GM18858 (cell line): Measurements from ENCODE around the gene ADGRD1.

Source experiments
- ATAC-seq: cut with Tn5 transposase; IDR thresholded peaks from one replicate; pipeline ENCODE4 v1.9.1; 2021; ENCODE audit not compliant: unreplicated experiment

Gene ADGRD1

DNA sequence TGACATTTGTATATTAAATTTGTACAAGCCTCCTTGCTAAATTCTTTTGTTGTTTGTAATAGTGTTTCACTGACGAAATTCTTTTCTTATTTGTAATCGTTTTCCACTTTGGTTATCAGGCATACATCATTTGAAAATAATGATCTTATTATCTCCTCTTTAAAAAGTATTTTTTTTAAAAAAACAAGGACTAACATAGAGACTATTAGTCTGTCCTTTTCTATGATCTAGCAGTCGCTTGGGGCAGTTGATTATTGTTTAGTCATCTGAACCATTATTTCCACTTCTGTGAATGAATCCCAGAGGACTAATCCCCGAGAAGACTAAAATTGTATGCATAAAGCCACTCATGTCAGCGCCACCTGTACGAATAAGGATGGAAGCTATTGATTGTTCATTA lies 11.5 kb downstream of the ADGRD1 start:
- ATAC-seq: no peak

DNA sequence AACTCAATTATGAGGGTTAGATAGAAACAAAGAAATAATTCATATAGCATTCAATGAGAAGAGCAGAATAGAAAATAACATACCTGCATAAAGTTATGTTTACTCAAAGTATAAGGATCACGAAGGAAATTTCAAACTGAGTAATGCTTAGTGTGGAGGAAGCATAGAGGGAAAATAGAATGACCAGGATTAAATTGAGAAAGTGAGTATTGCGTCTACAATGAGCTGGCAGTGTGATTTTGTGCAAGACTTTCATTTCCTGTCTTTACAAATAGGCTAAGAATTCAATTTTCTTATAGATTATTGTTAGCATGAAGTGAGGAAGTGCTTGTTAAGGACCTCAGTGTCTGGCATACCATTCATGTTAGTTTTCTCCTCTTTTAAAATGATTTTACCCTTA lies 12.0 kb downstream of the ADGRD1 start:
- ATAC-seq: no peak

DNA sequence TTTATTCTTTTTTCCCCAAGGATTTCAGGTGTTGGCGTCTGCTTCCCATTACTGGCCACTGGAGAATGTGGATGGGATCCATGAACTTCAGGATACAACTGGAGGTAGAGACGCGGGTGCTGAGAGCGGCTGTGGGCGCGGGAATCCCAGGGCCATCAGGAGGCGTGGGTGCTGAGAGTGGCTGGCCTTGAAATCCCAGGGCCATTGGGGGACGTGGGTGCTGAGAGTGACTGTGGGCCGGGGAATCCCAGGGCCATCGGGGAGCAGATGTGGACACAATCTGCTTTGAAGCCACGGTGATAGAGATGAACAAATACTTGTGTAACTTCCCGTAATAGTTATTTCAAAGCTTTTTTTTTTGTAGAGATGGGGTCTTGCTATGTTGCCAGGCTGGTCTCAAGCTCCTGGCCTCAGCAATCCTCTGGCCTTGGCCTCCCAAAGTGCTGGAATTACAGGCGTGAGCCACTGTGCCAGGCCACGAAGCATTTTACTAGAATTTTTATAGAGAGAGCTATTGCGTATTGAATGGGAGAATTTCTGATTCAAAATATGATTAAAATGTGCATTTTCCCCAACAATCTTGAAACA lies 12.8 kb downstream of the ADGRD1 start:
- ATAC-seq: no peak

DNA sequence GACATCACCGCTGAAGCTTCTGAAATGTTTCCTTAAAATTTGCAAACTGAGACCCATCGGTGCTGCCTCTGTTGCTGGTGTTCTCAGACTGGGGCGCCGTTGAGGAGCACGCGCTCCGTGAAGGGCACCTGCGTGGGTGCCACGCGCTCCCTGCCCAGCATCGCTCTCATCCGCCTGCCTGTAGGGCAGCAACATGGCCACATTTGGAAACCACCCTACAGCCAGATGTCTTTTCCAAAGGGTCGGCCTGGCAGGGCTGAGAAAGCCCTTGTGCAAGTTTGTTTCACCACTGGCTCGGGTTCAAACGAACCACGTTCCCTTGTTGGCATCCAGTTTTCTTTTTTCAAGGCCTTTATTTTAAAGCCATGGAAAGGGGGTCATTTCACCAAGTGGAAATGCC lies 13.9 kb downstream of the ADGRD1 start:
- no peak for ATAC-seq

DNA sequence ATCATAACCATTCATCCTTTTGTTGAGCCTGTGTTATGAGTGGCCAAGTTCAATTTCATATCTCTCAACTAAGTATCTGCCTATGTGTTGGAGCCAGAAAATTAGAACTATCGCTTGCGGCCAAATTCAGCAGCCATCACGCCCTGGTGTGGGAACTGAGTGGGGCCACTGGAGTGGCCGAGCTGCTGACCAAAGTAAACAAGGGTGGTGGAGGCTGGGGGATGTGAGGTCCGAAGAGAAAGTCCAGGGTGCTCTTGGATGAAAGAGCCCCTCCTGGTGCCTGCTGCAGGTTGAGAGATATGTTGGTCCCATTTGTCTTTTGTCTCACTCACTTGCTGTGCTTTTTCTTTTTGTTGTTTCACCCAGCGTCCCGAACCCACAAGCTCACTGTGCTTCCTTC lies 14.9 kb downstream of the ADGRD1 start:
- no peak for ATAC-seq

DNA sequence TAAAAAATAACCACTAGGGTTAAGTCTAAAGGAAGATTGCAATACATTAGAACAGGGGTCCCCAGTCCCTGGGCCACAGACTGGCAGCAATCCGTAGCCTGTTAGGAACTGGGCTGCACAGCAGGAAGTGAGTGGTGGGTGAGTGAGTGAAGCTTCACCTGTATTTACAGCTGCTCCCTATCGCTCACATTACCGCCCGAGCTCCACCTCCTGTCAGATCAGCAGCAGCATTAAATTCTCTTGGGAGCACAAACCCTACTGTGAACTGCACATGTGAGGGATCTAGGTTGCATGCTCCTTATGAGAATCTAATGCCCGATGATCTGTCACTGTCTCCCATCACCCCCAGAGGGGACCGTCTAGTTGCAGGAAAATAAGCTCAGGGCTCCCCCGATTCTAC lies 15.5 kb downstream of the ADGRD1 start:
- no peak for ATAC-seq

DNA sequence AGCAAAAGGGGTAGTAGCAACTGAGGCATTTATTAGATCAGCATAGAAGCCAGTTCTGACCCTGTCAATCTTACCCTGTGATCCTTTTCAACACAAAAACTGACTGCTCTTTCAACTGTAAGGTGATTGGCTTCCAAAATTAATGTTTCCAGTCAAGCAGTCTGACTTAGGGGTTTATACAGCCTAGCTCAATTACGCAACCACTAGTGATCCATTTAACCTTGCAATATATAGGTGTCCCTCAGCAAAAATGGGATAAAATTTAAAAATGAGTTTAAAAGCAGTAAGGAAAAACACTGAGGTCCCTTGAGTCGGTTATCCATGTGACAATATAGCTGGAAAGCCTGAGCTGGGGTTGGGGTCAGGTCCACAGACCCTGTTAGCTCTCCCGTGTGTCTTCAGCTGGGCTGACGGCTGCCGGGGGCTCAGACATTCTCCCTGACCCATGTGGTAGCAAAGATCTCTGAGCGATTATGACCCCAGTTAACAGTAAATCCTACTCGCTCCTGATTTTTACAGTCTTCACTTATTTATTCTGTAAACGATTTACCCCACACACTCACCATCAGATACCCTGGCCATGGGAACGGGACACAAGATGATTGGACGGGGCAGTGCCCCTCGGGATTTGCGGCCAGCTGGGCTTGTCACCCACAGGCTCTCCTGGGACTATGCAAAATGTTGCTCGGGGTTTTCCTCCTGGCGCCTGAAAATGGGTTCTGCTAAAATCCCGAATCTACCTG lies 16.6 kb downstream of the ADGRD1 start:
- no peak for ATAC-seq

DNA sequence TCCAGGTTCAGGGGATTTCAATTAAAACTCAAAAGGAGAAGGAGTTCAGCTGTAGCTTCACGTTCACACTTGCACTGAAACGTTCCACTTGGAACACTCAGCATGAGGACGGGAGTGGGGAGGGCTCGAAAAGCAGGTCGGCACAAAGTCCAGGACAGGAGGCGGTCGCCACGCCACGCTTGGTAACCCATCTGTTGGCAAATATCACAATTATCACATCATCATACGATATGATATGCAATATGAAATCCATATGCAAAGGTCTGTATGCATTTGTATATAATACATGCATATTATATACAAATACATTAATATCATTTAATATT lies 17.2 kb downstream of the ADGRD1 start:
- ATAC-seq: no peak

DNA sequence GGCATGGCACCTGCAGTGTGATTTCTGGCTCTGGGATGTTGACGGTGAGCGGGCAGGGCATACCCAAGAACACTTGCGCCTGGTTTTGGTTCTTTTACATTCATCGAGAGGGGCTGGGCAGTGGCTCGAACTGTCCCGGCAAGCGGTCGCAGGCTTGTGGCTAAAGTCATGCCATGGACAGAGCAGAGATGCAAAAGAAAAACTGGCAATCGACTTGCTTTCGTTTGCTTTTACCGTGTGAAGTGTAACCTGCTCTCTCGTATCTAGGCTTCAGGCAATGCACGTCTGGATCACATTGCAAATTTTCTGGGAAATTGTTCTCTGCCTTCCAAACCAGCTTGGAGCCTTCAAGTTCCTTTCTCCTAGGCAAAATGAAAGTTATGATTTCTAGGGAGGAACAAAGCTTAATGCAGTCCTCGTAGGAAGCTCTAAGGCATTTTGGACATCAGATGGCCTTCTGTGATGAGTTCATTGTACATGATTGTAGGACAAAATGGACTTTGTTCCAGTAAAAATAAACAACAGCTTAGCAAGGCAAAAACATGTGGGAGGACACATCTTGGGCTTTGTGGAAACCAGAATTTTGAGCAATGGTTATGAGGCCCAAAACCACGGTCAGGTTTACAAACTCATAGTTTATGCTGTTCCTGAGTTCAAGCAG lies 18.3 kb downstream of the ADGRD1 start:
- no peak for ATAC-seq

DNA sequence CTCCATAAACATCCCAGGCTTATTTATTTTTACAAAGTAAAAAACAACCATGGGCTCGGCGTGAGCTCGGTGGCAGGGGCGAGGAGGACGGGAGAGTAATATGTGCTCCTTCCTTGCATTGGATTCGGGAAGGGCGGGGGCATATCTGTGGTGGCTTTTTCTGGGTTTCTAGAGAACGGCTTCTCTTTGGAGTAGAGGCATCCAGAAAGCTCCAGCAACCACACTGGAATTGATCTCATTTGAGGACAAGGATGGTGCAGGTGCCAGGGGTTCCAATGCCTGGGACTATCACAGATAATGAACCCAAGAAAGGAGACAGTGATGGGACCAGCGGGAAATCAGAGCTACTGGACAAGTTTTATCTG lies 18.9 kb downstream of the ADGRD1 start:
- no peak for ATAC-seq

DNA sequence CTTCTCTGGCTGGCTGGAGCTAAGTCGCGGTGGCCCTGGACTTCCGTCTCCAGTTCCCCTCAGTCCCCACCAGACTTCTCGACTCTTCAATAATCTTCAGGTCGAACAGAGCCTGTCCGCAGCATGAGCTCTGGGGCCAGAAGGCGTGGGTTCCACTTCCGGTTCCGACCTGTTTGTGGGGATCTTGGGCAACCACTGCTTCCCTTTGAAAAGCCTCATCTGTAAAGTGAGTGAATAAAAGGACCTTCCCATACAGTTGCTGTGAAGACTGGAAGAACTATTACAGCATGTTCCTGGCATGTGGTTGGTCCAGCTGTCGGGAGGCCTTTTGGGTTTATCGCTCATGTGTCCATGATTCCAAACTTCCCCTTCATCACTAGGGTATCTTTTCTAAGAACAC lies 19.4 kb downstream of the ADGRD1 start:
- ATAC-seq: no peak

DNA sequence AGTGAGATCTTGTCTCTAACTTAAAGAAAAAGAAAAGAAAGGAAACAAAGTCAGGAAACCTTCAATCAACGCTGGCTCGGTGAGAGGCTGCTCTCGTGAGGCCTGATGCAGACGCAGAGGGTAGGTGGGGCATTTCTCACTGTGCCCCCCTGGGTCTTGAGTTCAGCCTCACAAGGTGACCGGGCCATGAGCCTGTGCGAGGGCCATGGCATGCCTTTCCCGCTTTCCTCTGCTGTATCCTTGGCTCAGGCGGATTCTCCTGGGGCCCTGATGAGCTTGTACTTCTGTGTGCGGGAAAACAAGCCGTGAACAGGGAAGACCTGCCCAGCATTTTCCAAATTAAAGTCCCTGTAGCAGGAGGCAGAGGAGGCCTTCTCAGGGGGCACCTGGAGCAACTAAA lies 20.2 kb downstream of the ADGRD1 start:
- no peak for ATAC-seq

DNA sequence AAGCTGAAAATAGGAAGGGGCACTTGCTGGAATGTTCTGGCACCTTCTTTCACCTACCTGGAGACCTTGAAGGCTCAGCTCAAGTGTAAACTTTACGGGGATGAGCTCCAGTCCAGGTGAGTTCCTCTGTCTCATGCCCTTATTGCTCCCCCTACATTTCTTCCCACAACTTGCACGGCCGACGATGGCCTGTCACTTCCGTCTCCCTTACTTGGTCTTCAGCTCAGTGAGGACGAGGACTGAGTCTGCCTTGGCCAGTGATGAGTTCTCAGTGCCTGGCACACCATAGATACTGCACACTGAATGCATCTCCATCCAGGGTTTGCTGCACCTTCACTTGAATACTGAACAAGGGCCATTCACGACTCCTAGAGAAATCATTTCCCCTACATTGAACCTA lies 21.4 kb downstream of the ADGRD1 start:
- ATAC-seq: no peak

DNA sequence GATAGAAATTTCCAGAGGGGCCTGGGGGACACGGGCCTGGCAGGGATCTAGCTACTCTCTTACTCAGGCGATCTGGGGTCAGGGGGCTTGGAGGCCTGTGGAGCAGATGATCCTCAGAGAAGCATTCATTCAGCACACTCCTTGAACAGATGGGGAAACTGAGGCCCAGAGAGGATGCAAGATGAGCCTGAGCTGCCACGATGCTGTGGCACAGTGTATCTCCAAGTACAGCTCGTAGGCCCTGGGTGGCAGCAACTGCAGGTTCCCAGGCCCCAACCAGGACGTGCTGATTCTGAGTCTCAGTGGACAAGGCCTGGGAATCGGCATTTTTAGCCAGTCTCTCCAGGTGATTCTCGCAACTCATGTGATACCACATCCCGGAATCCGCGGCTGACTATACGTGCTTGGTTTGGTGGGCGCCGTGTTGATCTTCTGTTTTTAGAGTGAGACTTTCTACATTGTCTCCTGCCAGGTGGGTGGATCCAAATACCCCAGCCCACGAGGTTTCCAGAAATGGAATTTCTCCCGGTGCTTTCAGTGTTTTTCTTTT lies 22.5 kb downstream of the ADGRD1 start:
- no peak for ATAC-seq

DNA sequence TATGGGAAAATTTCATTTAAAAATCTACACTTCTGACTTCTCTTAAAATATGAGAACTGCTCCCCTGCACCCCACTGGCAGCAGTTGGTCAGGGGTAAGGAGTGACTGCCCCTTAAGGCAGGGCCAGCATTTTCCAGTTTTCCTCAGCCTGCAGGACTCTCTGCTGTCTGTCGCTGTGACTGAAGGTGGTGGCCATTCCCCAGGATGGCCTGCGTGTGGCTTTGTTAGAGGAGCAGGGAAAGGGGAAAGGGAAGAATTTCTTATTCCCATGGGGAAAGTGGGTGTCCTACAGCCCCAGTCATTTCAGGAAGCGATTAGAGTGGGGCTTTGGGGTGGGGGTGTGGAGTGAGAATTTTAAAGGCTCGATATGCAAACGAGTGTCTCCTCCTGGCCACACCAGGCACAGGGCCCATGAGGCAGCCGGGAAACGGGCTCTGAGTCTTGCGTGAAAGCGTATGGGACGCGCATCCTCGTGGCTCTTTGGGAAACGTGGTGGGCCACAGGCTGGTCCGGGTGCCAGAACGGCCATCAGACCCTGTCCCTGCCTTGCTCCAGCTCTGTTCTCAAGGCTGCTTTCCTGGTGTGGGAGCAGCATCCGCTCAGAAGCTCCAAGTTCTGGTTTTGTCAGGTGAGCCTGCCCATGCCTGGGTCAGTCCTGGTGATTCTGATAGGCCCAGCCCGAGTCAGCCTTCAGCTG lies 23.5 kb downstream of the ADGRD1 start:
- ATAC-seq: no peak

DNA sequence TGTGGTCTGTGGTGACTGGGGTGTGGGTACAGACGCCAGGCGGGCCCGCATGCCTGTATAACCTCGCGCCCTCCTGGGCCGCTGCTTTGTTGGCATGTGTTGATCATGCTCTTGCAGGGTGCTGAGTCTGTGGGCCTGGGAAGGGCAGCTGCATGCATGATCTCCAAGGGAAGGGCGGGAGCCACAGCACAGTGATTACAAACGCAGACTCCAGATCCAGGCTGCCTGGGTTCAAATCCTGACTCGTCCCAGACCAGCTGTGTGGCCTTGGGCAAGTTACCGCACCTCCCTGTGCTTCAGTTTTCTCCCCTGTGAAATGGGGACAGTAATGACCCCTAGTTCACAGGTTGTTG lies 24.0 kb downstream of the ADGRD1 start:
- ATAC-seq: no peak

DNA sequence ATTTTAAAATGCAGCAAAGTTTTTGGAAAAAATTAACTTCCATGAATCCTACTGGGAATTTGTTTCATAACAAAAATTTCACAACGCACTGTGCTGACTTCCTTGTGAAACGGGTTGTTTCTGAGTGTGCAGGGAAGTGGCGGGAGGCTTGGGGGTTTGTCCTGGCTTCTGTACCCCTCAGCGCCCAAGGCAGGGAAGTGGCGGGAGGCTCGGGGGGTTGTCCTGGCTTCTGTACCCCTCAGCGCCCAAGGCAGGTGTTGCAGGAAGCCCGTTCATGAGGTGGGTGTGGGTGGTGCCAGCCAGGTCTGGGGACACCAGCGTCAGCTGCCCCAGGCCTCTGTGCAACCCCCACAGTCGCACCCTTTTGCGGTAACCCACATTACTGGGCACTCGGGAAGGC lies 25.1 kb downstream of the ADGRD1 start:
- ATAC-seq: no peak

DNA sequence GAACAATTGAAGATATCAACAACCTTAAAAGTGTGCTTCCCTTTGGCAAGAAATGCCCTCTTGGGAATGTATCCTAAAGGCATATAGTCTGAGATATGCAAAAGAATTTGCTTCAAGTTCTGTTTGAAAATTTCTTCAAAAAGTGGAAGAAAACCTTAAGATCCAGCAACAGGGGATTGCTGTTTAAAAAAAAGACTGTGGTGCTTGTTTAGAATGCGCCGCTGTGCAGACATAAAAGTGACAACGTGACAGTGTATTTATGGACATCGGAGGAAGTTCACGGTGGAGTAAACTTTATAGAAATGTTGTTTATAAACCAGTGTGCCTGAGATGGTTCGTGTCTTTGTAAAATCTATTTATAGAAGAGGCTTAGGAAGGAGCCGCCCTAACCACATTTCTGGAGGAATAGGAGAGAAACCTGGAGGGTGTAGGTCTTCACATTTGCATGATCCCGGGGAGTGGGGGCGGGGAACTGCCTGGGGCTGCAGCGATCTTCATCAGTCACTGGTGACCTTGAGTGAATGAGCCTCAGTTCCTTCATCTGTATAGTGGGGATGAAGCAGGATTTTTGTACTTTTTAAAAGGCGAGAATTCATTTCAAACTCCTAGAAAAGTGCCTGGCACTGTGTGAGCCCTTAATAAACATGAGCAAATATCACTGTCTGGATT lies 27.5 kb downstream of the ADGRD1 start:
- no peak for ATAC-seq

DNA sequence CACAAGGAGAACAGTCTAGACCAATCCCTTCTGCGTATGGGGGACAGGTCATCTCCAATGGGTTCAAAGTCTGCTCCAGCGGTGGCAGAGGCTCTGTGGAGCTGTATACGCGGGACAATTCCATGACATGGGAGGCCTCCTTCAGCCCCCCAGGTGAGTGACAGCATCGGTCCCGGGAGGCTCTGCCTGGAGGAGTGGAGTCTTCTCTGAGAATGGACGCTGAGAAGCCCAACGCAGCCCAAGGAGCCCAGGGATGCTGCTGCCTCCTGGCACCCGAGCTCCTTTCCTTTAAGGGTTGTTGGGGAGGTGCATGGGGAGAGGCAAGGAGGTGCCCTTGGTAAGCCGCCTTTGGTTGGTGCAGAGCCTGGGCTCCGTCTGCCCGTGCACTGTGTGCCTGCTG lies 28.2 kb downstream of the ADGRD1 start:
- ATAC-seq: no peak

DNA sequence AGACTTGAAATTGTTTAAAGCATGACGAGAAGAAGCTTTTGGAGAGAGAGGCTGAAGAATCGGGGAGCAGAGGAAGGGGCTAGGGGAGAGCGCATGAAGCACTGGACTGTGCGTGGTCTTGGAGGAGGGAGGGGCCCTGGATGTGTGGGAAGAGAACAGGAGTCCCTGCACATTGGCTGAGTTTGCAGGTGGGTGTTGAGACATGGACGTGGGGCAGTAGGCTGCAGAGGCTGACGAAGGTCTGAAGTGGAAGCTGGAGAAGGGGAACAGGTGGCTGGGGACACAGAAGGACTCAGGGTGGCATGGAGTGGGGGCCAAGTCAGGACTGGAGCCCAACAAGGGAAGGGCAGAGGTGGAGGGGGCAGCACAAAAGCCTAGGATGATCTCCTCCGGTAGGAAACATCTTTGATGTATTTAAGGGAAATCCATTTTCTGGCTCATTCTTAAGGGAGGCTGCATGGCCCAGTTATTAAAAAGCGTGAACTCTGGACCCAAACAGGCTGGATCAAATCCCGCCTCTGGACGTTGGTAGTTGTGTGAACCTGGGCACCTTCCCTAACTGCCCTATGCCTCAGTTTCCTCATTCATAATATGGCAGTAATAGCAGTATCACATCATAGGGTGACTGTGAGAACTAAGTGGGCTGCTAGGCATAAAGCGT lies 29.0 kb downstream of the ADGRD1 start:
- ATAC-seq: no peak
